K562 (cell line): ENCODE data around the gene MRAP2. TPM values are rescaled to one million over a fixed set of nuclear protein-coding genes. Genes with fewer than 3 reads are reported as not detected.
A peak's percentile ranks its signal among the peaks of the same experiment; 100 is the strongest.

Source experiments
- ATAC-seq: fragments of 200-7000 bp; cut with Tn5 transposase; 3 replicates; pipeline ENCODE4 v1.9.1; 2020; ENCODE audit warnings: moderate library complexity
- BruUV-seq: library from RNA; stranded (reverse); fragments of 400-500 nt; replicated peaks from 2 replicates; lab custom pipeline; 2021; lab: Mats Ljungman, UMichigan
- CTCF ChIA-PET: fragments of 300-600 bp; formaldehyde crosslinking; extraction: SDS; loops from one replicate; lab custom pipeline; 2021; ENCODE audit warnings: low intra/inter-chr PET ratio; lab: Yijun Ruan, JAX
- POLR2A ChIA-PET: fragments of 300-600, 350-650 bp; sonication (Branson Sonifier 250); formaldehyde crosslinking; extraction: SDS; loops from one replicate; lab custom pipeline; 2021; ENCODE audit warnings: antibody characterized with exemption, inconsistent platforms; lab: Yijun Ruan, JAX
- DNase-seq, 4 experiments: peaks; one replicate each; pipeline versions ENCODE4 v3.0.0 to v3.0.0-alpha.2; 2011 to 2018; ENCODE audit warnings: low spot score in 3 of 4, mixed read lengths in 3 of 4; ENCODE audit errors: extremely low read depth in 1 of 4
- FAIRE-seq: peaks from 2 replicates; lab custom pipeline; 2011; peaks lifted over from hg19 to GRCh38; lab: Jason Lieb, UNC
- H2AFZ ChIP-seq: 2 replicates; pipeline ENCODE4 v1.6.0; 2011; ENCODE audit warnings: low read depth, low read length, control low read depth, inconsistent platforms
- H3K27ac ChIP-seq: fragments of 200-600 bp; 3 replicates; pipeline ENCODE4 v1.8.0; 2011; ENCODE audit warnings: low read depth, mild to moderate bottlenecking, control low read depth, inconsistent platforms, low read length, moderate library complexity, mixed read lengths; ENCODE audit errors: extremely low read depth
- H3K27me3 ChIP-seq, 2 experiments: fragments of 300-600 bp in 1 of 2; 2 replicates in 1 of 2; 3 replicates in 1 of 2; pipeline versions ENCODE4 v1.6.0 to v1.8.0; 2011; ENCODE audit warnings: inconsistent platforms in 2 of 2, low read length in 2 of 2, mild to moderate bottlenecking in 1 of 2, mixed read lengths in 1 of 2, moderate library complexity in 1 of 2; ENCODE audit not compliant: control insufficient read depth in 2 of 2, insufficient read depth in 2 of 2
- H3K36me3 ChIP-seq: fragments of 300-600 bp; 3 replicates; pipeline ENCODE4 v1.8.0; 2011; ENCODE audit warnings: mild to moderate bottlenecking, low read length, inconsistent platforms; ENCODE audit not compliant: control insufficient read depth, insufficient read depth
- H3K4me1 ChIP-seq, 2 experiments: fragments of 200-600 bp in 1 of 2; replicated peaks in 1 of 2; 2 replicates in 1 of 2; 3 replicates in 1 of 2; pipeline versions ENCODE4 v1.5.1 to v1.8.0; 2011; ENCODE audit warnings: inconsistent platforms in 2 of 2, low read length in 2 of 2, mild to moderate bottlenecking in 1 of 2, mixed read lengths in 1 of 2, moderate library complexity in 1 of 2; ENCODE audit not compliant: control insufficient read depth in 2 of 2, insufficient read depth in 2 of 2
- H3K4me2 ChIP-seq: 2 replicates; pipeline ENCODE4 v1.6.1; 2011; ENCODE audit warnings: low read length, control low read depth, inconsistent platforms, mixed read lengths; ENCODE audit not compliant: insufficient read depth
- H3K4me3 ChIP-seq: fragments of 200-600 bp; sonication (generic), shearing (Covaris generic); 2 replicates; pipeline ENCODE4 v1.5.1; 2016; ENCODE audit warnings: control low read depth, inconsistent platforms
- H3K79me2 ChIP-seq: fragments of 200-600 bp; 3 replicates; pipeline ENCODE4 v1.8.0; 2011; ENCODE audit warnings: low read length, inconsistent platforms; ENCODE audit not compliant: control insufficient read depth, insufficient read depth
- H3K9ac ChIP-seq, 2 experiments: 2 replicates each; pipeline versions ENCODE4 v1.6.0 to v1.6.1; 2011; ENCODE audit warnings: low read depth in 2 of 2, low read length in 2 of 2, control low read depth in 1 of 2, inconsistent platforms in 1 of 2, mild to moderate bottlenecking in 1 of 2, mixed read lengths in 1 of 2; ENCODE audit not compliant: insufficient read depth in 1 of 2
- H3K9me1 ChIP-seq: one replicate; pipeline ENCODE4 v1.6.0; 2011; ENCODE audit warnings: inconsistent platforms, mild to moderate bottlenecking, low read length, moderate library complexity; ENCODE audit not compliant: control insufficient read depth, insufficient read depth
- H3K9me3 ChIP-seq: replicated peaks from 2 replicates; pipeline ENCODE4 v1.5.1; 2011; ENCODE audit warnings: low read depth, low read length, inconsistent platforms; ENCODE audit not compliant: control insufficient read depth, insufficient read depth
- H4K20me1 ChIP-seq: replicated peaks from 2 replicates; pipeline ENCODE4 v1.6.1; 2011; ENCODE audit warnings: low read length, inconsistent platforms, mixed read lengths; ENCODE audit not compliant: control insufficient read depth, insufficient read depth
- BHLHE40 ChIP-seq: IDR thresholded peaks from 2 replicates; pipeline ENCODE4 v1.6.1; 2011; ENCODE audit warnings: low read length, improper control_type of control experiment
- BRF1 ChIP-seq: IDR thresholded peaks from 3 replicates; pipeline ENCODE4 v1.6.1; 2011; ENCODE audit warnings: borderline replicate concordance, mild to moderate bottlenecking; ENCODE audit not compliant: insufficient read length; ENCODE audit errors: extremely low read depth
- PTRF ChIP-seq: fragments of 450-650 bp; IDR thresholded peaks from 2 replicates; pipeline ENCODE4 v1.6.1; 2016; ENCODE audit warnings: mild to moderate bottlenecking, missing genetic modification characterization, missing compliant biosample characterization
- RAD21 ChIP-seq, 2 experiments: fragments of 250-450 bp in 1 of 2; fragments of 450-650 bp in 1 of 2; sonication (Bioruptor Pico) in 1 of 2; formaldehyde crosslinking in 1 of 2; IDR thresholded peaks in 1 of 2; conservative IDR thresholded peaks in 1 of 2; 2 replicates each; pipeline versions ENCODE4 v1.4.0 to v1.8.0; 2020 to 2022; ENCODE audit warnings: mild to moderate bottlenecking in 2 of 2, moderate library complexity in 1 of 2
- SP1 ChIP-seq: sonication (generic); formaldehyde crosslinking; IDR thresholded peaks from 2 replicates; pipeline ENCODE4 v1.8.1; 2022; ENCODE audit warnings: mild to moderate bottlenecking, missing genetic modification reagents
- TOE1 ChIP-seq, 2 experiments: fragments of 450-650 bp in 1 of 2; sonication (generic) in 1 of 2; formaldehyde crosslinking in 1 of 2; IDR thresholded peaks; 2 replicates each; pipeline versions ENCODE4 v1.7.1 to v1.8.0; 2016 to 2022; ENCODE audit warnings: borderline replicate concordance in 2 of 2, mild to moderate bottlenecking in 2 of 2, antibody characterized with exemption in 1 of 2, inconsistent platforms in 1 of 2, low read depth in 1 of 2, missing genetic modification reagents in 1 of 2, moderate library complexity in 1 of 2
- ZNF41 ChIP-seq: fragments of 250-450 bp; sonication (Bioruptor Pico); conservative IDR thresholded peaks from 2 replicates; pipeline ENCODE4 v1.4.0; 2020; ENCODE audit warnings: mild to moderate bottlenecking
- WGBS: fragments of 100-300 bp; shearing (Covaris generic); methylation state at CpG from one replicate; pipeline ENCODE4 v1.1.6; 2016; ENCODE audit warnings: low coverage, mixed read lengths; ENCODE audit not compliant: insufficient coverage; ENCODE audit errors: missing lambda C conversion rate; 5-methylcytosine and 5-hydroxymethylcytosine counted together
- in situ Hi-C: fragments of 300-500 bp; cut with MboI; formaldehyde crosslinking; loops from 4 replicates; pipeline ENCODE4 v1.15.0; 2018; ENCODE audit warnings: inconsistent platforms, mixed read lengths
- intact Hi-C: fragments of 100-400 bp; cut with micrococcal nuclease; formaldehyde crosslinking; loops from 2 replicates; pipeline ENCODE4 v1.14.2; 2022
- polyA plus RNA-seq, 8 experiments: library from polyadenylated mRNA; depleted of rRNA in 4 of 8; stranded (reverse) in 5 of 8; unstranded in 3 of 8; fragments of >200 nt; fragmentation: Nextera tagmentation in 2 of 8; fragmentation: Illumina TruSeq in 1 of 8; extraction: Ambion mirVana in 2 of 8; extraction: Trizol in 1 of 8; gene quantifications; 2 replicates each; pipeline versions ENCODE4 v1.2.1 to v1.2.3, GENCODE V29; 2011 to 2014; ENCODE audit warnings: inconsistent platforms in 1 of 8, missing spikeins in 1 of 8
- total RNA-seq, 7 experiments: library from RNA; depleted of rRNA in 6 of 7; stranded (reverse); fragments of >200 nt in 6 of 7; fragmentation: Illumina TruSeq in 2 of 7; extraction: Trizol in 2 of 7; gene quantifications; 2 replicates each; pipeline versions ENCODE4 v1.2.1 to v1.2.3, GENCODE V29; 2011 to 2021; ENCODE audit warnings: low replicate concordance in 1 of 7
- TF ChIP-seq, protein P1 (sequence below), 2 experiments: fragments of 450-650 bp; conservative IDR thresholded peaks; 2 replicates each; pipeline ENCODE4 v1.6.1; 2017; ENCODE audit warnings: mild to moderate bottlenecking in 2 of 2, moderate library complexity in 2 of 2
- TF ChIP-seq, protein P2 (sequence below): sonication (generic); formaldehyde crosslinking; IDR thresholded peaks from 2 replicates; pipeline ENCODE4 v1.9.0; 2022; ENCODE audit warnings: mild to moderate bottlenecking, missing genetic modification reagents
- TF ChIP-seq, protein P3 (sequence below): fragments of 450-650 bp; conservative IDR thresholded peaks from 2 replicates; pipeline ENCODE4 v1.6.1; 2016; ENCODE audit warnings: missing genetic modification characterization, low read depth, mild to moderate bottlenecking, control low read depth, missing compliant biosample characterization

Gene MRAP2
- total and polyA plus RNA-seq, 9 of the 15 experiments (the other 6 are each of a cell fraction or from before 2014, with no cell fraction given), result 5.9 to 38.9 (median 9.3) TPM

DNA sequence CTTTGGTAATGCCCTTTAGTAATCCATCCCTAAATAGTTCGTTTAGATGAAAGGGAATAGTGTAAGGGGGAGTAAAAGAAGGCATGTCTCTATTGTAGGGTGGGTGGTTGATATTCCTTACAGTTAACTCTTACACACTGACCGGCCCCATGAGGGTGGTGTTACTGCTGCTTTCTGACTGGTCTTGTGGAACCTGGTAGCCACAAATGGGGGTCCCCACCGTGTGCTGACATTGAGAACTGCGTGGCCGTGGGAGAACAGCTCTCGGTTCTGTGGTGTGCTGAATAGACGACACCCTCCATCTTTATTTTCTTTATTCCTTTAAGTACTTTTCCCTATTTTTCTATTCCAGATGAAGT, 19.3 kb downstream of the MRAP2 start:
- Histone ChIP-seq H3K4me3 (no peak overlapping the region), H3K79me2 (no peaks in the 10 kb centered on the region), H3K9me3 (no peaks in the 10 kb centered on the region), H3K4me1 (peaks cover 24 to 33% of the 10 kb centered on the region in 2 experiments), H3K9me1 (no peaks in the 10 kb centered on the region), H3K27ac (no peak overlapping the region; the same call in 2 of the 3 replicates), H3K36me3 (no peaks in the 10 kb centered on the region), H3K9ac (no peak overlapping the region), H3K27me3 (no peaks in the 10 kb centered on the region), H4K20me1 (no peaks in the 10 kb centered on the region), H2AFZ (peak overlapping the region; percentile 45), H3K4me2 (peak overlapping the region; percentile 70; the same call in 1 of the 2 replicates)
- FAIRE-seq, result no peak
- BruUV-seq, result no TSS peak
- DNase-seq, result peak in 1 of 4 experiments; percentile 21
- in situ Hi-C loops, result no loop called here
- peak; percentile 44 for ATAC-seq
- TF ChIP-seq BHLHE40, result no peak
- TF ChIP-seq, protein P1, sequence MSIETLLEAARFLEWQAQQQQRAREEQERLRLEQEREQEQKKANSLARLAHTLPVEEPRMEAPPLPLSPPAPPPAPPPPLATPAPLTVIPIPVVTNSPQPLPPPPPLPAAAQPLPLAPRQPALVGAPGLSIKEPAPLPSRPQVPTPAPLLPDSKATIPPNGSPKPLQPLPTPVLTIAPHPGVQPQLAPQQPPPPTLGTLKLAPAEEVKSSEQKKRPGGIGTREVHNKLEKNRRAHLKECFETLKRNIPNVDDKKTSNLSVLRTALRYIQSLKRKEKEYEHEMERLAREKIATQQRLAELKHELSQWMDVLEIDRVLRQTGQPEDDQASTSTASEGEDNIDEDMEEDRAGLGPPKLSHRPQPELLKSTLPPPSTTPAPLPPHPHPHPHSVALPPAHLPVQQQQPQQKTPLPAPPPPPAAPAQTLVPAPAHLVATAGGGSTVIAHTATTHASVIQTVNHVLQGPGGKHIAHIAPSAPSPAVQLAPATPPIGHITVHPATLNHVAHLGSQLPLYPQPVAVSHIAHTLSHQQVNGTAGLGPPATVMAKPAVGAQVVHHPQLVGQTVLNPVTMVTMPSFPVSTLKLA (conservative IDR thresholded peaks at IDR 0.05), result 0 out of 4 replicates have a peak, but pooled peaks of 1 of the 2 experiments have one; percentile 22
- intact Hi-C loops, result loop anchor here (5.0 to 10.0 kb wide), 3 partner anchors 81 to 172 kb away; partner anchors contain the start of gene CEP162
- 48% methylated on average over 7 of the region's 7 CpGs for WGBS
- ChIA-PET POLR2A (interaction anchor here (1.3 to 2.0 kb wide), 3 partner anchors 9 to 17 kb away, joined by 3 to 9 read pairs (median 4); no protein-coding TSS in a partner anchor), CTCF (interaction anchor here (0.5 kb wide), 1 partner anchor 182 kb away, joined by 3 read pairs; no protein-coding TSS in a partner anchor)

DNA sequence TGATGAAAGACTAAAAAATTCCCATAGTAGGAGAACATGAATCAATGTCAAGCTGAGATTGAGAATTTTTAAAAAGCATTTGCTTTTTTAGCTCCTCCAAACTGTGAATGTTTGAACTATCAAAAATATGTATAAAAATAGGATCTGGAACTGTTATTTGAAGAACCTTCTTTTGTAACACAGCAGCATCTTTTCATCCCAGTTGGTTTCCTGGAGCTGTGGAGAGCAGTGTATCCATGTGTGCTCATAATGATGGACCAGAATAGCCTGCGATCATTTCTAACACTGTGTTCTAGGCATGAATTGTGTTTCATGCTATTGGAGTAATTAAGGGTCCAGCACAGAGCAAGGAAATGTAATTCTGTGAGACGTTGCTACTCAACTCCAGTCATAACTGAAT, 22.1 kb downstream of the MRAP2 start:
- H3K9me3 ChIP-seq, result no peaks in the 10 kb centered on the region
- TF ChIP-seq TOE1 (IDR thresholded peaks at IDR 0.05; ENCODE audit: borderline replicate concordance) (no peak), TOE1 (CRISPR knock-in tag; IDR thresholded peaks at IDR 0.05; ENCODE audit: borderline replicate concordance, low read depth) (no peak), SP1 (no peak), PTRF (no peak), BRF1 (no peak), RAD21 (CRISPR knock-in tag; conservative IDR thresholded peaks at IDR 0.05 in 1 of 2, IDR thresholded peaks at IDR 0.05 in 1 of 2) (no peak), ZNF41 (CRISPR knock-in tag) (no peak)
- TF ChIP-seq, protein P2, sequence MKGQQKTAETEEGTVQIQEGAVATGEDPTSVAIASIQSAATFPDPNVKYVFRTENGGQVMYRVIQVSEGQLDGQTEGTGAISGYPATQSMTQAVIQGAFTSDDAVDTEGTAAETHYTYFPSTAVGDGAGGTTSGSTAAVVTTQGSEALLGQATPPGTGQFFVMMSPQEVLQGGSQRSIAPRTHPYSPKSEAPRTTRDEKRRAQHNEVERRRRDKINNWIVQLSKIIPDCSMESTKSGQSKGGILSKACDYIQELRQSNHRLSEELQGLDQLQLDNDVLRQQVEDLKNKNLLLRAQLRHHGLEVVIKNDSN (CRISPR knock-in tag), result no peak
- TF ChIP-seq, protein P3, sequence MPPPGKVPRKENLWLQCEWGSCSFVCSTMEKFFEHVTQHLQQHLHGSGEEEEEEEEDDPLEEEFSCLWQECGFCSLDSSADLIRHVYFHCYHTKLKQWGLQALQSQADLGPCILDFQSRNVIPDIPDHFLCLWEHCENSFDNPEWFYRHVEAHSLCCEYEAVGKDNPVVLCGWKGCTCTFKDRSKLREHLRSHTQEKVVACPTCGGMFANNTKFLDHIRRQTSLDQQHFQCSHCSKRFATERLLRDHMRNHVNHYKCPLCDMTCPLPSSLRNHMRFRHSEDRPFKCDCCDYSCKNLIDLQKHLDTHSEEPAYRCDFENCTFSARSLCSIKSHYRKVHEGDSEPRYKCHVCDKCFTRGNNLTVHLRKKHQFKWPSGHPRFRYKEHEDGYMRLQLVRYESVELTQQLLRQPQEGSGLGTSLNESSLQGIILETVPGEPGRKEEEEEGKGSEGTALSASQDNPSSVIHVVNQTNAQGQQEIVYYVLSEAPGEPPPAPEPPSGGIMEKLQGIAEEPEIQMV (tag), result no peak

More for the DNA sequence above, 22.1 kb downstream of the MRAP2 start:
- intact Hi-C loops, result loop anchor here (10.0 kb wide), 1 partner anchor 169 kb away; the partner anchor contains the start of gene CEP162
- H3K27me3 ChIP-seq, result no peaks in the 10 kb centered on the region
- H4K20me1 ChIP-seq, result no peaks in the 10 kb centered on the region
- H3K4me1 ChIP-seq, result peaks cover 16 to 29% of the 10 kb centered on the region in 2 experiments
- H3K27ac ChIP-seq, result no peak overlapping the region
- no peak for FAIRE-seq
- H3K9me1 ChIP-seq, result no peaks in the 10 kb centered on the region
- no peak overlapping the region for H3K9ac ChIP-seq
- BruUV-seq, result no TSS peak
- ATAC-seq, result no peak
- CTCF ChIA-PET, result no interaction called here
- in situ Hi-C loops, result no loop called here
- H3K4me2 ChIP-seq, result no peak overlapping the region
- no peaks in the 10 kb centered on the region for H3K79me2 ChIP-seq
- no peak overlapping the region for H2AFZ ChIP-seq
- H3K4me3 ChIP-seq, result no peak overlapping the region
- H3K36me3 ChIP-seq, result no peaks in the 10 kb centered on the region
- DNase-seq, result no peak
- 69% methylated on average over 2 of the region's 2 CpGs for WGBS
- POLR2A ChIA-PET, result no interaction called here
